Brain pericyte (primary cell): Measurements from ENCODE around the gene MLH3.
"Not testable (repeated sequence)": the region's sequence is repeated elsewhere in the genome, so short reads cannot be mapped to it uniquely, and the experiment has no call there.

Source experiments
- DNase-seq: peaks from one replicate; pipeline ENCODE4 v3.0.0-alpha.2; 2012; ENCODE audit warnings: low read depth, low spot score

MLH3 gene

DNA sequence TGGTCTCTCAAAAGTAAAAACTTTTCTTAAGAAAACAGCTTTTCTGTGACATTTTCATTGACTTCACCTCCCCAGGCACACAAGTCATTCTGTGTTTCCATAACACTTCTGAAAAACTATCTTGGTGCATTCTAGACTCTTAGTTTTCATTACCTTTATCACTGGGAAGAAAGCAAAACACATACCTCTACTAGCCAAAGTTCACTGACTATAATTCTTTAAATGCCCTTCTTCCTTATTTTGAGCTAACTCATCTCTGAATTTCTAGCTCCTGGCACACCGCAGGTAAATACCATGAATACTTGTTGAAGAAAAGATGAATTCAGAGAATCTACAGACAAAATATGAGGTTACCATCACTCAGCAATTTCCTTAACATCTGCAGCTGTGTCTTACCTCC is 21.1 kb downstream of the MLH3 start:
- DNase-seq: no peak

DNA sequence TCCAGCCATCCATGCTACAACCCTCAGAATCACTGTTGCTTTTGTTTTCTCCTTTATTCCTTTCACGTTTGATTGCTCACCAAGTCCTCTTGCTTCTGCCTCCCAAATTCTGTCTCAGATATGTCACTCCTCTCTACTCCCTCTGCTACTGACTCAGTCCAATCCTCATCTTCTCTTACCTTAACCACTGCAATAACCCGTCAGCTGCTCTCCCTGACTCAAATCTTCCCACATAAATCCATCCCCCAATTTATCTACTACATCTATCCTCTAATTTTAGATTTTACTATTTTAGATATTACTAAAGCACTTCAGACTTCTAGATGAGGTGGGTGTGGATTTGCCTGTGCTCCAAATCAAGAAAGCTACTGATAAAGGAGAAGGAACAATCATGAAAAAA is 25.4 kb downstream of the MLH3 start:
- no peak for DNase-seq

- DNase-seq: no peak
Measured at GRCh38 chr14:75025082-75025481, 26.2 kb downstream of the MLH3 start.

- no peak for DNase-seq
Measured at GRCh38 chr14:75023108-75023507, 28.2 kb downstream of the MLH3 start.

DNA sequence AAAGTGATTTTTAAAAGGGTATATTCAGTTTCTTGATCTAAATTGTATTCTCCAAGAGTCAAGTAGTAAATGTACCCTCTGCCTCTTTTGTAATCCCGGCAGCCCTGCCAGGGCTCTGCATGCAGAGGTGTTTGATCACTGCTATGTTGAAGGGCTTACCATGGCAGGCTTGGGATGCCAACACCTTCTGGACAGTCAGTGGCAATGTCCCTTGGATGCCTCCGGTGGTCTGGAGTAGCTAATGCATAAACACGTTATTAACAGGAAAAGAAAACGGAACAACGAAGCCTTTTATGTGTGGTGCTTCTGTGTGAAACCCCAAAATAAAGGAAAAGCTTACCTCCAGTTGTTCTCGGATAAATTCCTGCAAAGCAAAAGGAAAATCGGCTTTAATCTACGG is 28.6 kb downstream of the MLH3 start:
- no peak for DNase-seq

DNA sequence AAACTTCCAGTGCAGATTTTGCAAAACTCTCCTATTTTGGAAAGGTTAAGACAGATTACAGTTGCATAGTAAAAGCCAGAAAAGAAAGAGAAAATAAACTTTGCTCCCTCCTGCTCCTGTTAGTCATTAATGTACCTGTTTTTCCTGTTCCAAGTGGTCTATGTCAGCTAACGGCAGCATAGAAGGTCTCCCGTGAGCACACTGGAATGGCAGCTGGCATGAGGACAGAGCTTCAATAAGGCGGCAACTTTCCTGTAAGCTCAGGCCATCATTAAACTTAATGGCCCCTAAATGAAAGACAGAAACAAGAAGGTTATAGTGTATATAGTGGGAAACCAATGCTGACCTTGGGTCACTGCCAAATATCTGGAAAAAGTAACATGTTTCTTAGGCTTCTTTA is 32.6 kb downstream of the MLH3 start:
- DNase-seq: no peak

- DNase-seq: no peak
Measured at GRCh38 chr14:75016815-75017214, 34.5 kb downstream of the MLH3 start.

GRCh38 chr14:75015496-75015895 is 35.8 kb downstream of the MLH3 start:
- DNase-seq: no peak

DNA sequence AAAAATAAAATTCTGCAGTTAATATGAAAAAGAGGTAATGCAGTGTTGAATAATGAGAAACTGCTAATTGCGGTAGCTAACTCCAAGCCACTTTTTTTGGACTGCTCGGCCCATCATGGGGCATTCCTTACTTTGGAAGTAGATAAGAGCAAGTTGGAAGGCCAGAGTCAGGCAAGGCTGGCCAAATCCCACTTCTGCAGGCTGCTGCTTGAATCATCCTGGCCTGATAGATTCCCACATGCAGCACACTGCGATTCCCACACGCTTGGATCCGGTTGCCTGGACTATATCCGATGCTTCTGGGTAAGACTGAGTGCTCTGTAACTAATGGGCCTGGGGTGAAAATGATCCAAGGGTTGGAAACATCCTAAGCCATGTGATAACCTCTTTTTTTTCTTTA is 38.0 kb downstream of the MLH3 start:
- no peak for DNase-seq

DNA sequence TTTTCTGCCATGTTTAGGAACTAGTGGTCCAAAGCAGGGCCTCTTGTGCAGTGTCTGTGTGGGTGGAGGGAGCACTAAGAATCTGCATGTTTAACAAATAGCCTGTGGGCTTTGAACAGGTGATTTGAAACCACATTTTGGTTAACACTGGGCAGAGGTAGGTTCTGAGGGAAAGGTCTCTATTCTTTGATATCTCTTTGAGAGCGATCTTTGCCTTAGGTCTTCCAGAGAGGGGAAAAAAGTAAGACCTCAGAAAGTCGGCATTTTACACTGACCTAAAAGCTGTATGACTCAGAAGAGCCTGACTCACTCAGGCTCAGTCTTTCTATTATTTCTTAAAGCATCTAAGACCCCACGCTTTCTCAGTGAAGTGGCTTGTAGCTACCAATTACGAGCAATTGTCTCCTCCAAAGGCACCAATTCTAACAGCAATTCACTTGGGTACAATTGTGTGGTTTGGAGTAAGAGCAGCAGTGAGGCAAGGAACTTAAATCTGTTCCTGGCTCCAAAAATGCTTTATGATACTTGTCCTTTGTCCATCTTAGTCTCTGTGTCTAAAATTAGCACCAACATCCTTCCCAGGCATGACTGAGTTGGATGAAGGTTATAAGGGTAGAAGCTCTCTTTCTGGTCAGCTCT is 39.8 kb downstream of the MLH3 start:
- no peak for DNase-seq

DNA sequence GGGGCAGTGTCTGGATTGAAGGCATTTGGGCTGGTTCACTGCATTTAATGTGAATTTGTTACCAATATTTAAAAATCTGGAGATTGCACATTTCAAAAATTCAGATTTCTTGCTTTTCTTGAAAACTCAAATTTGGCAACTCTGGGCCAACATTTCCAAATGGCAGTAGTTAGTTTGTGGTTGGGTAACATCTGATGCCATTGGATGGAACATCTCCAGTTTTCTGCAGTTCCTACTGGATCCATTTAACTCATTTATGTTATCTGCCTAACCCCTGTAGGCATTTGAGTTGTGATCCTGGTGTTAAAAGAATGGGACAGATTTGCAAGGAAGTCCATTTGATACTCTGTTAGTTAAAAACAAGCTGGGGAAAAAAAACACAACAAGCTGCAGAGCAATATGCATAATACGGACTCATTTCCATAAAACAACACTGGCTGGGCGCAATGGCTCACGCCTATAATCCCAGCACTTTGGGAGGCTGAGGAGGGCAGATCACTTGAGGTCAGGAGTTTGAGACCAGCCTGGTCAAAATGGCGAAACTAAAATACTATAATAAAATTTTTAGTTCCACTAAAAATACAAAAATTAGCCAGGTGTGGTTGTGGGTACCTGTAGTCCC is 40.7 kb downstream of the MLH3 start:
- no peak for DNase-seq

DNA sequence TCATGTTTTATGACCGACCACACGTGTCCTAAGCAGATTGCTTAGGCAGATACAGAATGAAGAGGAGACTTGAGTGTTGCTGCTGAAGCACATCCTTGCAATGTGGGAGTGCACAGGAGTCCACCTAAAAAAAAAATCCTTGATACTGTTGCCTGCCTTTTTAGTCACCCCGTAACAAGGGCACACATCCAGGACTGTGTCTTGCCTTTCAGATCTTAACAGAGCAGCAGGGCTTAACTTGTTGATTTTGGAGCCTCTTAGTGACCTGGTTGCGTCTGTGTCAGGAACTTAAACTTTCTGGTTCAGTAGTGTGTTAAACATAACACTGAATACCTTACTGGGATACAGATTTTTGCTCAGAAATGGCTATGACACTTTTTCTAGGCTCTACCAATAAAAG is 42.1 kb downstream of the MLH3 start:
- no peak for DNase-seq

DNA sequence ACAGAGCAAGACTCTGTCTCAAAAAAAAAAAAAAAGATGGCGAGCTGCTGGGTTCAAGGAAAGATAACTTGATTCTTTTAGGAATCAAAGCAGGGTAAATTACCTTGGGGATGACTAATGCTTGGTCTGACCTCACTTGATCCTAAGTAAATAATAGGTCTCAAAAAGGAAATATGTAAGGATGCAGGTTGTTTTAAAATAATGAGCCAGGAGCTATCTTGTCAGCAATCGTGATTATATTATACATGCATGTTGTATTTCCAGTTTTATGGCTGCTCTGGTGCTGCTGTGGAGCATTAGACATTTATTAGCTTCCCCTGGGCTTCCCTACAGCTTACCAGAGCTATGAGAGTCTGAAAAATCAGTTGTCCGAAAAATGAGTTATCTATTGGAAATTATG is 45.9 kb downstream of the MLH3 start:
- no peak for DNase-seq

DNA sequence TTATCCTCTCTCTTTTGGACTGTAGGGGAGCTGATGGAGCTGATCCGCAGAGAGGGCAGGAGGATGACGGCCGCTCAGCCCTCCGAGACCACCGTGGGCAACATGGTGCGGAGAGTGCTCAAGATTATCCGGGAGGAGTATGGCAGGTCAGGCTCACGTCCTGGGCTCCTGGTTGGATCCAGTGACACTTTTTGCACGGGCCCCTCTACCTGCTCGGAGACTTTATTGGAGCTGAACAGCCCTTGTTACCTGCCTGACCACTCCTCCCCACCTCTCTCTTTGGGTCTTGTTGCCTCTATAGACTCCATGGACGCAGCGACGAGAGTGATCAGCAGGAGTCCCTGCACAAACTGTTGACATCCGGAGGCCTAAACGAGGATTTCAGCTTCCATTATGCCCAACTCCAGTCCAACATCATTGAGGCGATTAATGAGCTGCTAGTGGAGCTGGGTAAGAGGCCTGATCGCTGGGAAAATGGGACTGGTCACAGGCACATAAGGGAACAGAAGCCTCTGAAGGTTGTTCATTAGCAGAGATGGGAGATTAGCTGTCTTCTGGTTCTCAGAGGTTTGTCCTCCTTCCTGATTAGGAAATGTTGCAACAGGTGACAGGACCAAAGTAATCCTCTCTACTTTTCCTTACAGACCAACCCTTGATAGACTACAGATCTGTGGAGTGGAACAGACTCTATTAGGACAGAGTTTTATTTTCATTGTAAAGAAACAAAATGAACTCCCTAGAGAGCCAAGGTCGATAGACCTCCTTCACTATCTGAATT is 47.8 kb downstream of the MLH3 start:
- DNase-seq: no peak

- peak; percentile 81 for DNase-seq
Measured at GRCh38 chr14:75002392-75003249, 48.6 kb downstream of the MLH3 start, which contains the start of gene EIF2B2. TSS of gene EIF2B2 (plus strand) at chr14:75002921. CDS start at chr14:75002991, 70 bp downstream.

DNA sequence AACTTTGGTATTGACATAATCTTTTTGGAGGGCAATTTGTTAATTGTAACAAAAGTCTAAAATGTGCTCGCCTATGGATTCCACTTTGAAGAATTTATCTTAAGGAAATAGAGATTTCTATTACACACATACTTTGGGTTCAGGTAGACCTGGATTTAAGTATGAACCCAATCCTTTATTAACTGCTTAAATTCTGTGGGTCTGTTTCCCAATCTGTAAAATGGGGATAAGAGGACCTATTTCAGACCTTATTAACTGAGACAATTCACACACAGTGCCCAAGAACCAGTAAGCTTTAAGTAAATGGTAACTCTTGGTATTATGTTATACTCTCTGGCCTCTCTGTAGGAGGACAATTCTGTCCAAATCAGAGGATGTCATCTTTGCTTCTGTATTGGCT is 49.4 kb downstream of the MLH3 start:
- DNase-seq: no peak

- no peak for DNase-seq
Measured at GRCh38 chr14:75001261-75001660, 50.0 kb downstream of the MLH3 start.

DNA sequence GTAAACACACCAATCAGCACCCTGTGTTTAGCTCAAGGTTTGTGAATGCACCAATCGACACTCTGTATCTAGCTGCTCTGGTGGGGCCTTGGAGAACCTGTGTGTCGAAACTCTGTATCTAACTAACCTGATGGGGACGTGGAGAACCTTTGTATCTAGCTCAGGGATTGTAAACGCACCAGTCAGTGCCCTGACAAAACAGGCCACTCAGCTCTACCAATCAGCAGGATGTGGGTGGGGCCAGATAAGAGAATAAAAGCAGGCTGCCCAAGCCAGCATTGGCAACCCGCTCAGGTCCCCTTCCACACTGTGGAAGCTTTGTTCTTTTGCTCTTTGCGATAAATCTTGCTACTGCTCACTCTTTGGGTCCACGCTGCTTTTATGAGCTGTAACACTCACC is 55.5 kb downstream of the MLH3 start:
- DNase-seq: not testable (repeated sequence)

DNA sequence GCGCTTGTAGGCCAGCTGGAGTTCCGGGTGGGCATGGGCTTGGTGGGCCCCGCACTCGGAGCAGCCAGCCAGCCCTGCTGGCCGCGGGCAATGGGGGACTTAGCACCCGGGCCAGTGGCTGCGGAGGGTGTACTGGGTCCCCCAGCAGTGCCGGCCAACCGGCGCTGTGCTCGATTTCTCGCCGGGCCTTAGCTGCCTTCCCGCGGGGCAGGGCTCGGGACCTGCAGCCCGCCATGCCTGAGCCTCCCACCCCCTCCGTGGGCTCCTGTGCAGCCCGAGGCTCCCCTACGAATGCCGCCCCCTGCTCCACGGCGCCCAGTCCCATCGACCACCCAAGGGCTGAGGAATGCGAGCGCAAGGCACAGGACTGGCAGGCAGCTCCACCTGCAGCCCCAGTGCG is 57.1 kb downstream of the MLH3 start:
- not testable (repeated sequence) for DNase-seq

- no peak for DNase-seq
Measured at GRCh38 chr14:74988993-74989392, 62.3 kb downstream of the MLH3 start.

- no peak for DNase-seq
Measured at GRCh38 chr14:74988131-74988530, 63.1 kb downstream of the MLH3 start.

GRCh38 chr14:74985806-74986205 is 65.5 kb downstream of the MLH3 start:
- no peak for DNase-seq
